Measurements from ENCODE around the gene MCM5. TPM values are rescaled to one million over a fixed set of nuclear protein-coding genes. Genes with fewer than 3 reads are reported as not detected.

Gene MCM5
- total and polyA plus RNA-seq, 2 of the 13 experiments (the other 11 are each of a cell fraction or from before 2014, with no cell fraction given): 40.2 to 93.5 TPM

- intact Hi-C loops (cut with micrococcal nuclease; ENCODE audit: unreplicated experiment): no loop called here
- ChIA-PET CTCF (ENCODE audit: low intra/inter-chr PET ratio, low total read pairs) (no interaction called here), POLR2A (no interaction called here)
- H3K4me2 ChIP-seq (ENCODE audit: low read depth, low read length): peak overlapping the region; percentile 93
- 88% methylated on average over 3 of the region's 6 CpGs for WGBS (ENCODE audit: low lambda C conversion rate)
- H3K4me1 ChIP-seq (ENCODE audit: insufficient read depth, low read length): peaks cover 63% of the 10 kb centered on the region
- no peak overlapping the region for H2AFZ ChIP-seq (ENCODE audit: low read length)
- peaks cover 5 to 26% of the 10 kb centered on the region in 2 experiments for H3K36me3 ChIP-seq (replicated peaks in 1 of 2; ENCODE audit: control insufficient read depth in 1 of 2, insufficient read depth in 2 of 2, low read length in 2 of 2)
- no peak for DNase-seq (ENCODE audit: low spot score)
- no peaks in the 10 kb centered on the region for H4K20me1 ChIP-seq (ENCODE audit: insufficient read depth, low read length)
- no peaks in the 10 kb centered on the region for H3K9me3 ChIP-seq (ENCODE audit: low read length)
- peak overlapping the region in 1 of 3 experiments; percentile 97; a peak in 1 of 6 replicates for H3K4me3 ChIP-seq (replicated peaks in 1 of 3; ENCODE audit: insufficient read depth in 1 of 3, low read depth in 2 of 3, low read length in 3 of 3)
- no peak for TF ChIP-seq ZNF792 (CRISPR knock-in tag; IDR thresholded peaks at IDR 0.05)
- 0 out of 2 replicates have a peak, but pooled peaks have one; percentile 61 for TF ChIP-seq FOXO4 (CRISPR knock-in tag; conservative IDR thresholded peaks at IDR 0.05)
- H3K27me3 ChIP-seq (ENCODE audit: control insufficient read depth in 1 of 2, insufficient read depth in 2 of 2, low read length in 2 of 2): no peaks in the 10 kb centered on the region
- H3K79me2 ChIP-seq (ENCODE audit: insufficient read depth, low read length): peaks cover 10% of the 10 kb centered on the region
- no TSS peak for BruUV-seq (replicated peaks)
- no peak for ATAC-seq
- H3K27ac ChIP-seq (ENCODE audit: extremely low read length, insufficient read depth, low read length): no peak overlapping the region
- FAIRE-seq: no peak
- no peak overlapping the region for H3K9ac ChIP-seq (ENCODE audit: insufficient read depth, low read depth, low read length)
- in situ Hi-C loops (cut with HindIII; ENCODE audit: extremely low pct_ligation_motif_present, low pct_unique_long_range_greater_than_20kb): no loop called here
Observed at GRCh38 chr22:35401863-35402262, 1.9 kb downstream of the MCM5 start.

GRCh38 chr22:35403356-35403755 is 3.4 kb downstream of the MCM5 start:
- Histone ChIP-seq H3K9ac (ENCODE audit: insufficient read depth, low read depth, low read length) (no peak overlapping the region), H3K4me1 (ENCODE audit: insufficient read depth, low read length) (peaks cover 49% of the 10 kb centered on the region), H4K20me1 (ENCODE audit: insufficient read depth, low read length) (no peaks in the 10 kb centered on the region), H3K4me3 (replicated peaks in 1 of 3; ENCODE audit: insufficient read depth in 1 of 3, low read depth in 2 of 3, low read length in 3 of 3) (no peak overlapping the region), H2AFZ (ENCODE audit: low read length) (no peak overlapping the region), H3K27me3 (ENCODE audit: control insufficient read depth in 1 of 2, insufficient read depth in 2 of 2, low read length in 2 of 2) (no peaks in the 10 kb centered on the region), H3K4me2 (ENCODE audit: low read depth, low read length) (peak overlapping the region; percentile 14; the same call in 1 of the 2 replicates), H3K27ac (ENCODE audit: extremely low read length, insufficient read depth, low read length) (no peak overlapping the region), H3K9me3 (ENCODE audit: low read length) (no peaks in the 10 kb centered on the region), H3K79me2 (ENCODE audit: insufficient read depth, low read length) (peaks cover 10% of the 10 kb centered on the region), H3K36me3 (replicated peaks in 1 of 2; ENCODE audit: control insufficient read depth in 1 of 2, insufficient read depth in 2 of 2, low read length in 2 of 2) (peaks cover 7 to 40% of the 10 kb centered on the region in 2 experiments)
- ChIA-PET POLR2A (no interaction called here), CTCF (ENCODE audit: low intra/inter-chr PET ratio, low total read pairs) (no interaction called here)
- intact Hi-C loops (cut with micrococcal nuclease; ENCODE audit: unreplicated experiment): no loop called here
- ATAC-seq (no peak), FAIRE-seq (no peak), DNase-seq (ENCODE audit: low spot score) (no peak)
- in situ Hi-C loops (cut with HindIII; ENCODE audit: extremely low pct_ligation_motif_present, low pct_unique_long_range_greater_than_20kb): no loop called here
- TF ChIP-seq SAP130 (CRISPR knock-in tag; IDR thresholded peaks at IDR 0.05; ENCODE audit: low read depth) (no peak), LBX2 (CRISPR knock-in tag; IDR thresholded peaks at IDR 0.05; ENCODE audit: borderline replicate concordance) (no peak), ZBTB38 (CRISPR knock-in tag; IDR thresholded peaks at IDR 0.05) (no peak), ZNF674 (CRISPR knock-in tag; IDR thresholded peaks at IDR 0.05; ENCODE audit: low read depth) (no peak), HIVEP1 (CRISPR knock-in tag; IDR thresholded peaks at IDR 0.05) (no peak), HIC2 (CRISPR knock-in tag; IDR thresholded peaks at IDR 0.05; ENCODE audit: low read depth) (no peak), ZNF768 (CRISPR knock-in tag; IDR thresholded peaks at IDR 0.05) (peak; percentile 93)
- BruUV-seq (replicated peaks): no TSS peak
- 32% methylated on average over 2 of the region's 7 CpGs for WGBS (ENCODE audit: low lambda C conversion rate)

All from HepG2 (cell line).